Coronary artery (tissue), 2 donors: Measurements from ENCODE around the gene SRPX.

Experiments used
- DNase-seq: peaks from one replicate; pipeline ENCODE4 v3.0.0-alpha.2; 2017; ENCODE audit warnings: low spot score
- H3K27ac ChIP-seq, 2 donors: fragments of 200-600 bp; sonication (generic); one replicate each; pipeline ENCODE4 v1.5.1; 2016 to 2019
- H3K4me3 ChIP-seq: fragments of 200-600 bp; sonication (generic); 2 replicates; pipeline ENCODE4 v1.5.1; 2016; ENCODE audit warnings: mild to moderate bottlenecking, moderate library complexity
- TF ChIP-seq, protein P1 (sequence below): fragments of 200-600 bp; sonication (generic); IDR thresholded peaks from one replicate; pipeline ENCODE4 v1.5.1; 2019; ENCODE audit warnings: antibody characterized with exemption

The SRPX gene

DNA sequence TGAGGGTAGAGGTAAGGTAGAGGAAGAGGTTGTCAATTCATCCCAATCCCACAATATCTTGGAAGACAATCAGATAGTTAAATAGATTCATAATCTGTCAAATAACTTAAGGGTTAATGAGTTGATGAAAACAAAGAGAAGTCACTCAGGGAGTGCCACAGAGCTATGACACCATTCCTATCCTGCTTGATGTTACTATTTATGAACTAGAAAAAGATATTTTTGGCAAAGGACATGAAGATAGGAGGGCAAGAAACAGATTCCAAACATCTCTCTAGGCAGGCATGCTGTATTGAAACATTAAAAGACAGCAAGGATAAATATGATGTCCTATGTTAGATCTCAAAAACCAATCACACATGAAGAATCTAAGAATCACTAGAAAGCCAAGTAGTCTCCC is 3.5 kb upstream of the SRPX start:
- H3K27ac ChIP-seq, result no peak overlapping the region
- DNase-seq, result no peak
- TF ChIP-seq, protein P1, sequence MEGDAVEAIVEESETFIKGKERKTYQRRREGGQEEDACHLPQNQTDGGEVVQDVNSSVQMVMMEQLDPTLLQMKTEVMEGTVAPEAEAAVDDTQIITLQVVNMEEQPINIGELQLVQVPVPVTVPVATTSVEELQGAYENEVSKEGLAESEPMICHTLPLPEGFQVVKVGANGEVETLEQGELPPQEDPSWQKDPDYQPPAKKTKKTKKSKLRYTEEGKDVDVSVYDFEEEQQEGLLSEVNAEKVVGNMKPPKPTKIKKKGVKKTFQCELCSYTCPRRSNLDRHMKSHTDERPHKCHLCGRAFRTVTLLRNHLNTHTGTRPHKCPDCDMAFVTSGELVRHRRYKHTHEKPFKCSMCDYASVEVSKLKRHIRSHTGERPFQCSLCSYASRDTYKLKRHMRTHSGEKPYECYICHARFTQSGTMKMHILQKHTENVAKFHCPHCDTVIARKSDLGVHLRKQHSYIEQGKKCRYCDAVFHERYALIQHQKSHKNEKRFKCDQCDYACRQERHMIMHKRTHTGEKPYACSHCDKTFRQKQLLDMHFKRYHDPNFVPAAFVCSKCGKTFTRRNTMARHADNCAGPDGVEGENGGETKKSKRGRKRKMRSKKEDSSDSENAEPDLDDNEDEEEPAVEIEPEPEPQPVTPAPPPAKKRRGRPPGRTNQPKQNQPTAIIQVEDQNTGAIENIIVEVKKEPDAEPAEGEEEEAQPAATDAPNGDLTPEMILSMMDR, result no peak
- H3K4me3 ChIP-seq, result no peak overlapping the region

DNA sequence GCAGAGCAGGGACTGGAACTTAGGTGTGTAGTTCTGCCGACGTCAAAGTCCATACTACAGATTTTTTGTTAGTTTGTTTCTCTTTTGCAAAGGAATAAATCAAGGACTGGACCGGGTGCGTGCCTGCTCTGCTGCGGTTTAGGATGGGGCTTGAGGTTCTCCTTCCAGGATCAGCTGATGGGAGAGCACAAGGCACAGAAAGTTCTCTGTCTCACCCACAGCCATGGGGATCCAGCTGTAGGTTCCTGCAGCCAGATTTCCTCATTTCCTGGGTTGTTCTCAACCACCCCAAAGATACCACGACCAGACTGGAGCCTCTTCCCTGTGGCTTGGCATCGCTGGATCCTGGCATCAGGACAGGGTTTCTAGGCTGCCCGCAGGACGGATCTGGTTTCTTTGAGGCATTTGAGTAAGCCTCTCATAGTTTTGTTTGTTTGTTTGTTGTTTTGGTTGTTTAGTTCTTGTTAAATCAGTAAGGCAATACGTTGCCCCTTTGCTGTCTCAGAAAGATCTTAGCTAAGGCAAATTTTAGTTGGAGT is 789 bp upstream of the SRPX start:
- DNase-seq, result no peak
- Histone ChIP-seq H3K4me3 (no peak overlapping the region), H3K27ac (no peak overlapping the region)
- TF ChIP-seq, protein P1, result no peak

- Histone ChIP-seq H3K4me3 (peak overlapping the region; percentile 74), H3K27ac (peak overlapping the region; percentile 24 to 42)
- TF ChIP-seq, protein P1, result no peak
- no peak for DNase-seq
Measured at GRCh38 chrX:38220024-38220414, 652 bp downstream of the SRPX start.

DNA sequence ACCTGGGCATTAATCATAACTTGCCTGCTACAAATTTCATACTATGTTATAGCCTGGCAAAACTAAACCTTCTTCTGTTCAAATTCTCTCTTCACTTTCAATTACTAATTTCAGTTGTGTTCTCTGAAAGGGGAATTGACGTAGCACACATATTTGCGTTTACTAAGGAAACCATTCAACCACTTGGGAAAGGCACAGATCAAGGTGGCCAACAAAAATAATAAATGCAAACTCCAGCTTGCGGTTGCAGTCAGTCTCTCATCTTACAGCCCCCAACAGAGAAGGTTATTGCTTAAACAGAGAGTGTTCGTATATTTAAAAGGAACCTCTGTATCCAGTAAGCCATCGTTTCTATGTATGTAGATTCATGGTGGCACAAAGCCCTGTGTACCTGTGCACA is 4.0 kb downstream of the SRPX start:
- Histone ChIP-seq H3K27ac (no peak overlapping the region), H3K4me3 (no peak overlapping the region)
- no peak for DNase-seq
- TF ChIP-seq, protein P1, result no peak

DNA sequence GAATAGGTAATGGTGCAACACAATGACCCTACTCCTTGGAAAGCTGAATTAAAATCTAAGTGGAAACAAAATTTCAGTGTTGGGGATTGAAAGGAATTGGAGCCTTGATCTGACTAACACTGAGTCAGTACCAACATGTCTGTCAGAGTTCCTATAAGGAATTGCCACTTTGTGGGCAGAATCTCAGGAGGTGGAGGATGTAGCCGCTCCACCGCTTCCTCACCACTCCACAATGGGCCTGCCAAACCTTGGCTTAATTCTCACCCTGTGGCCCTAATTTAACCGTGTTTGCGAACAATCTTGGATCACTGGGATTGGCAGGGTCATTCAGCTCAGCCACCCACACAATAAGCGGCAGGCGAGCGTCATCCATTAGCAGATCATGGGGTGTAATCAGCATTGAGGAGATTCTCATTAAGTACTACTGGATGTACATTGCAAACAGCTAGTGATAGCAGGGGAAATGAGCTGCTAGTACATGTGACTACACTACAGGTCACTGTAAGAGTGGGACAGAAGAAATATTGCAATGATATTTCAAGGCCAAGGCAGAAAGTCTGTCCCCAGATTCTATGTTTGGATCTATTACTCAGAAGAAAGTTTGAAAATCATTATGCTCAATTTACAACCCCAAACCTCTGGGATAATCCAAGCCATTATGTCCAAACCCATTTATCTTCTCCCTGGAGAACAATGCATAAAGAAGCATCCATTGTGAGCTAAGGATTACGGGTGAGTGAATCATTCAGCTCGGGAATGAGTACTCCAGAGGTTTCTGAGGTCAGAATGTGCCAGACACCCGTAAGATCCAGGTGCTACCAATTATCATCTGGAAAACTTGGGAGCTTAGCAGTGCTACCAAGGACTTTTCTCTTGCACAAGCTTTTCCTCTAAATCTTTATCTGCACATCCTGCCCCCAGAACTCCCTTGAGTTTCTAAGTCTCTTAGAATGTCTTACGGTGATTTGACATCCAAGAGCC is 5.8 kb downstream of the SRPX start:
- TF ChIP-seq, protein P1, result no peak
- H3K27ac ChIP-seq, result no peak overlapping the region
- DNase-seq, result no peak
- H3K4me3 ChIP-seq, result no peak overlapping the region

DNA sequence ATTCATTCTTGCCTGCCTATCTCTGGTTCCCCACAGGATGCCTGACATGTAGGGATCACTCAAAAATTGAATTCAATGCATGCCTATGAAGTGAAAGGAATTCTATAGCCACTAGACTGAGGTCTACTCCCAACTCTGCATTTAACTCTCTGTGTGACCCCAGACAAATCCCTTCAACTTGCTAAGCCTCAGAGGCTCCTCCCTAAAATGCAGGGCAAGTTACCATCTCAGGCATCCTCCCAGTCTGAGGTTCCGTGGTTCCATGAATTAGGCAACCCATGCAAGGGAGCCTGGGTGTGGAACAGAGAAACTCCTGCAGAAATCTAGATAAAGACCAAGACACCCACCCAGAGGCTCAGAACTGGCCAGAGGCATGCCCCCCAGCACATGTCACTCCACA is 6.6 kb downstream of the SRPX start:
- TF ChIP-seq, protein P1, result no peak
- Histone ChIP-seq H3K4me3 (no peak overlapping the region), H3K27ac (no peak overlapping the region)
- DNase-seq, result no peak
